Hepatocyte (in vitro differentiated cells): ENCODE measurements around the gene FMO2. TPM values are rescaled to one million over a fixed set of nuclear protein-coding genes. Genes with fewer than 3 reads are reported as not detected.

Source experiments
- DNase-seq: peaks from one replicate; pipeline ENCODE4 v3.0.0-alpha.2; 2016; ENCODE audit warnings: low spot score
- H2AFZ ChIP-seq: fragments of 200-600 bp; sonication (generic); 2 replicates; pipeline ENCODE4 v1.6.0; 2016; ENCODE audit warnings: antibody characterized with exemption, mild to moderate bottlenecking
- H3K27ac ChIP-seq: fragments of 200-600 bp; sonication (generic); 2 replicates; pipeline ENCODE4 v1.5.1; 2016; ENCODE audit warnings: mild to moderate bottlenecking
- H3K27me3 ChIP-seq: fragments of 200-600 bp; sonication (generic); 2 replicates; pipeline ENCODE4 v1.6.1; 2016
- H3K36me3 ChIP-seq: fragments of 200-600 bp; sonication (generic); replicated peaks from 2 replicates; pipeline ENCODE4 v1.5.1; 2016; ENCODE audit warnings: low read depth; ENCODE audit not compliant: insufficient read depth
- H3K4me1 ChIP-seq: fragments of 200-600 bp; sonication (generic); 2 replicates; pipeline ENCODE4 v1.5.1; 2016; ENCODE audit warnings: mild to moderate bottlenecking, moderate library complexity; ENCODE audit not compliant: insufficient read depth
- H3K4me2 ChIP-seq: fragments of 200-600 bp; sonication (generic); 2 replicates; pipeline ENCODE4 v1.6.0; 2016
- H3K4me3 ChIP-seq: fragments of 200-600 bp; sonication (generic); 2 replicates; pipeline ENCODE4 v1.5.1; 2016; ENCODE audit warnings: mild to moderate bottlenecking
- H3K79me2 ChIP-seq: fragments of 200-600 bp; sonication (generic); 2 replicates; pipeline ENCODE4 v1.6.0; 2017; ENCODE audit warnings: mild to moderate bottlenecking
- H3K9me2 ChIP-seq: fragments of 200-600 bp; sonication (generic); replicated peaks from 2 replicates; pipeline ENCODE4 v1.6.0; 2017; ENCODE audit warnings: mild to moderate bottlenecking; ENCODE audit not compliant: insufficient read depth
- H3K9me3 ChIP-seq: fragments of 200-600 bp; sonication (generic); 2 replicates; pipeline ENCODE4 v1.5.1; 2016; ENCODE audit warnings: low read depth, mild to moderate bottlenecking
- H4K20me1 ChIP-seq: fragments of 200-600 bp; sonication (generic); 2 replicates; pipeline ENCODE4 v1.6.0; 2016; ENCODE audit warnings: mild to moderate bottlenecking; ENCODE audit not compliant: insufficient read depth, poor library complexity, severe bottlenecking
- CTCF ChIP-seq: fragments of 200-600 bp; sonication (generic); IDR thresholded peaks from 2 replicates; pipeline ENCODE4 v1.5.1; 2016; ENCODE audit warnings: antibody characterized with exemption, mild to moderate bottlenecking; ENCODE audit not compliant: poor library complexity
- EZH2 ChIP-seq: fragments of 200-600 bp; sonication (generic); IDR thresholded peaks from 2 replicates; pipeline ENCODE4 v1.6.1; 2016; ENCODE audit warnings: antibody characterized with exemption, mild to moderate bottlenecking, borderline replicate concordance
- EZH2phosphoT487 ChIP-seq: fragments of 200-600 bp; sonication (generic); IDR thresholded peaks from one replicate; pipeline ENCODE4 v1.6.1; 2018; ENCODE audit warnings: antibody characterized with exemption, mild to moderate bottlenecking, low read depth, moderate library complexity; ENCODE audit not compliant: unreplicated experiment, severe bottlenecking
- WGBS: methylation state at CpG from one replicate; pipeline ENCODE4 v1.1.6; 2016; ENCODE audit warnings: low lambda C conversion rate; ENCODE audit errors: missing lambda C conversion rate; 5-methylcytosine and 5-hydroxymethylcytosine counted together
- polyA plus RNA-seq: library from polyadenylated mRNA; unstranded; fragments of >200 nt; fragmentation: Nextera tagmentation; extraction: Ambion mirVana; gene quantifications from 2 replicates; pipeline ENCODE4 v1.2.1, GENCODE V29; 2016
- total RNA-seq: library from RNA; depleted of rRNA; stranded (reverse); fragments of >200 nt; gene quantifications from 2 replicates; pipeline ENCODE4 v1.2.3, GENCODE V29; 2014

Gene FMO2
- total and polyA plus RNA-seq, 2 experiments from 2014 or later, result 0.70 TPM; not detected in 1

- Histone ChIP-seq H3K27me3 (no peaks in the 10 kb centered on the region), H3K4me3 (no peak overlapping the region), H3K27ac (no peak overlapping the region), H2AFZ (no peak overlapping the region), H3K4me2 (no peak overlapping the region), H3K9me3 (no peaks in the 10 kb centered on the region), H3K4me1 (no peaks in the 10 kb centered on the region), H4K20me1 (no peaks in the 10 kb centered on the region), H3K79me2 (no peaks in the 10 kb centered on the region), H3K36me3 (no peaks in the 10 kb centered on the region), H3K9me2 (no peaks in the 10 kb centered on the region)
- no peak for DNase-seq
- WGBS, result 89% methylated on average over 1 of the region's 1 CpG
- TF ChIP-seq EZH2 (no peak), CTCF (no peak), EZH2phosphoT487 (no peak)
These were observed 10.4 kb upstream of the FMO2 start for GRCh38 chr1:171174560-171175294.

GRCh38 chr1:171177261-171177660, 7.8 kb upstream of the FMO2 start:
- no peaks in the 10 kb centered on the region for H3K79me2 ChIP-seq
- no peaks in the 10 kb centered on the region for H4K20me1 ChIP-seq
- no peaks in the 10 kb centered on the region for H3K4me1 ChIP-seq
- no peak for TF ChIP-seq EZH2
- TF ChIP-seq EZH2phosphoT487, result no peak
- no peak for TF ChIP-seq CTCF
- H3K4me3 ChIP-seq, result no peak overlapping the region
- WGBS, result 87% methylated on average over 4 of the region's 4 CpGs
- DNase-seq, result no peak
- H2AFZ ChIP-seq, result no peak overlapping the region
- no peak overlapping the region for H3K4me2 ChIP-seq
- no peaks in the 10 kb centered on the region for H3K9me3 ChIP-seq
- no peaks in the 10 kb centered on the region for H3K9me2 ChIP-seq
- no peaks in the 10 kb centered on the region for H3K36me3 ChIP-seq
- H3K27me3 ChIP-seq, result no peaks in the 10 kb centered on the region
- no peak overlapping the region for H3K27ac ChIP-seq

GRCh38 chr1:171179318-171180227, 5.5 kb upstream of the FMO2 start:
- Histone ChIP-seq H3K36me3 (no peaks in the 10 kb centered on the region), H3K79me2 (no peaks in the 10 kb centered on the region), H4K20me1 (no peaks in the 10 kb centered on the region), H3K9me2 (no peaks in the 10 kb centered on the region), H3K4me2 (no peak overlapping the region), H3K27me3 (no peaks in the 10 kb centered on the region), H2AFZ (no peak overlapping the region), H3K9me3 (no peaks in the 10 kb centered on the region), H3K27ac (no peak overlapping the region), H3K4me1 (no peaks in the 10 kb centered on the region), H3K4me3 (no peak overlapping the region)
- no peak for DNase-seq
- no peak for TF ChIP-seq EZH2phosphoT487
- TF ChIP-seq CTCF, result no peak
- no peak for TF ChIP-seq EZH2
- WGBS, result 66% methylated on average over 5 of the region's 5 CpGs
